GM19023 (cell line): ENCODE results near the gene CENPW.

Experiments used
- ATAC-seq: cut with Tn5 transposase; IDR thresholded peaks from one replicate; pipeline ENCODE4 v1.9.1; 2021; ENCODE audit warnings: mild to moderate bottlenecking, moderate library complexity; ENCODE audit not compliant: unreplicated experiment

The CENPW gene

DNA sequence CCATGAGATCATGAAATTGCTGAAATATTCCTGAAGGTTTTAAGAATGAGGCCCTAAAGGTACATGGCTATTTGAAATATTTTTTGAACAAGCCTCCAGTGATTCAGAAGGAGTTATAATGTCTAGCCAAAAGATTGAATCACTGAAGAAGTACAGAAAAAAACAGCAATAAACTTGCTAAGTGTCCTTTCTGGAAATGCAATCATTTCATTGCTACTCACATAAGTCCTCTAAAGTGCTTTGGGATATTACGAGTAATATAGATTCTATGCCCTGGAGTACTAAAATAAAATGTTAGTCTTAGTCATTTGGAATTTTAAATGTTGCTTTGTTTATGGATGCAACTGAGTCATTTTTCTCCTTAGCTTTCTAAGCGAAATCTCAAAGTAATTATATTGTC is 32.7 kb downstream of the CENPW start:
- no peak for ATAC-seq

DNA sequence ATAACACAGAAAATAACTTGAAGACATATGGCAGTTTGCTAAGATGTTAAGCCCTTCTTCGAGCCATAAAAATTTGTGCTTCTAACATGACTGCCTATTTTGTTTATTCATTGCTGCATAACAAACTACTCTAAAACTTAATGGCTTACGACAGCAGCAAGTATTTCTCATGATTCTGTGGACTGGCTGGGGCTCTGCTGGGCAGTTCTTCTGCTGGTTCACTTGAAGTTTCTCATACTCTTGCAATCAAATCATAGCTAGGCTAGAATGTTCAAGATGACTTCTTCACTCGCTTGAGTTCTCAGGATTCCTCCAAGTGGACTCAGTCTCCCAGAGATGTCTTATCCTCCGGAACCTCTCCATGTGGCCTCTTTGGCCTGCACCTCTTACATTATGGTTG is 33.4 kb downstream of the CENPW start:
- ATAC-seq = no peak

DNA sequence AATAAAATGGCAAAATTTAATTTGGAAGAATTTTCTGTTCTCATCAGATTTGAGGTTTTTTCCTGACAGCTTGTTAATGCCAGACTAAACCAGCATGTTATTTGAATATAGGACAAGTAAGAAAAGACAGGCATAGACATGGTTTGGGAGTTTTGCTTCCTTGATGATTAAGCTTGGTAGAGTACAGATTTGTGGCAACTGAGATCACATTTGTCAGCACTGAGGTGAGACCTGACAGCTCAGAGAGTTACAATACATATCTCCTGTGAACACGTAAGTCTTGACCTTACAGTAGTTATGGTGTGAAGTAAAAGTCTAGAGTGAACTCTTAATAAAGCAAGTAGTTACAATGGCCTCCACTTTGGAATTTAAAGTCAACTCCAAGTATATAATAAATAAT is 34.5 kb downstream of the CENPW start:
- ATAC-seq = no peak

DNA sequence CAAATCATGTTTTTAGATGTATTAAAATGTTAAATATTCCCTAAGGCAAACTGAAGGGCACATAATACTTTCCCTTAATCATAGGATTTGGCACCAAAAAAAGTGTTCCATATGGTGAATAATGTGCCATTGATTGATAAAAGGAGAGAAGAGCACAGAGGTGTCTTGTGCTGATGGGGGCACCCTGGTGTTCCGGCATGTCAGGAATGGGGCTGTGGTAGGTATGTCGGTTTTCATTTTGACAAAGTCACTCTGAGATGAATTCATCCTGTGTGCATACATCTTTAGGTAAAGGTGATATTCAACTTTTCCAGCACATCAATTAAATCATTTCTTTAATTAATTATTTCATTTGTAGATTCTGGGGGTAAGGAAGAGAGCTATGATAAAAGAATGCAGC is 36.8 kb downstream of the CENPW start:
- ATAC-seq = no peak

DNA sequence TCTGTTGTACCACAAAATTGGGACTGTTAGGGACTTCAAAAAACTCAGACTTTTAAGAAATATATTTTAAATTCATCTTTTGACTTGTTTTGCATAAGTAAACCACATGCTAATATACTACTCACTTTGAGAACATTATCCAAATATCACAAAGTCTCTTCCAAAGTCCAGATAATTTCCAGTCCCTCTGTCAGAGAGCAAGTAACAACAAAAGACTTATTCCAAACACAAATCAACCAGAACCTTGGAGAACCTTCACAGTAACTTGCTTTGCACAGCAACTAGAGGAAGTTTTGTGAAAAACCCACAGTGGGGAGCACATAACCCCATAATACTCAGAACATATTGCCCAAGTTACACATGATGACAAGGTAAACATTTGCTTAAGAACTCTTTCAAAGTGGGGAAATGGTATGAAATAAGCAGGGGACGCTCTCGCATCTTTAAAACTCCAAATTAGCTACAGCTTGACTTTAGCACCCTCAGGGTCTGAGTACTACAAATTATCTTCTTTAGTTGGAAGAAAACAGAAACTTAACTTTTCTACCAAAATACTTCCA is 37.8 kb downstream of the CENPW start:
- no peak for ATAC-seq

DNA sequence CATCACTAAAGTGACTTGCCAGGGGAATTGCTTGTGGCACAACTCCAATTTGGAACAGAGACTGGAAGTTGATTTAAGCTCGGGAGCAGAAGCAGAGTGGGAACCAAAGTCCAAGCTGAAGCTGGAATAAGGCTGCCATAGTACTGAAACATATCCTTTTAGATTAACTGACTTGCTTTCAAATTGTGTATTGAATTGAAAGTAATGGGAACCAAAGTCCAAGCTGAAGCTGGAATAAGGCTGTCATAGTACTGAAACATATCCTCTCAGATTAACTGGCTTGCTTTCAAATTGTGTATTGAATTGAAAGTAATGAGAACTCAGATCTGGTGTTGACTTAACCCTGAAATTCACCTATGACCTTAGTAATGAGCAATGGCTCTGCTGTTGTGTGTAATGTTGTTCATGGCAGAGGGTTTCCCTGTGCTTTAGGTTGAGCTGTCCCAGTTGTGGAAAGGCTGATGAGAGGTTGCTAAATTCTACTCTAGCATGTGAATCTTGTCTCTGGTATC is 40.2 kb downstream of the CENPW start:
- no peak for ATAC-seq

DNA sequence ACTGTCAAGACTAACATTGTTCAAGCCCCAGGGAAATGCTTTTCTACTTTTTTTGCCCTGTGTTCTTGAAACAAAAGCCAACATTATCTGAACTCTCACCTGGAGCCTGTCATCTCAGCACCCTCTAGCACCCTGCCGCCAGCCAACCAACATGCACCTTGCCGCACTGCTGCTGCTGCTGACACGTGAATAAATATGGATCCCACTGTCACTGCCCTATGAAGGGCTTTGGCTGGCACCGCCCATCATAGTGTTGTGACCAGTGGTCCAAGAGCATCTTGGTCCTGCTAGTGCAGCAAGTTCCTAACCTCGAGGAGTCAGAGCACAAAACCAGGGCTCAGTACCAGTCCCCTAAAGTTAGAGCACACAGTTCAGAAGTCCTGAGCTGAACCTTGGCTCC is 41.6 kb downstream of the CENPW start:
- no peak for ATAC-seq

DNA sequence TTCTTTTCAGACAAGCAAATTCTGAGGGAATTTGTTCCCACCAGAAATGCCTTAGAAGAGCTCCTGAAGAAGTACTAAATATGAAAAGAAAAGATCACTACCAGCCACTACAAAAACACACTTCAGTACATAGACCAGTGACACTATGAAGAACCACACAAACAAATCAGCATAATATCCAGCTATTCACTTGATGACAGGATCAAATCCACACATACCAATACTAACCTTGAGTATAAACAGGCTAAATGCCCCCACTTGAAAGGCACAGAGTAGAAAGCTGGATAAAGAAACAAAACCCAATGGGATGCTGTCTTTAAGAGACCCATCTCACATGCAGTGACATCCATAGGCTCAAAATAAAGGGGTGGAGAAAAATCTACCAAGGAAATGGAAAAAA is 43.3 kb downstream of the CENPW start:
- ATAC-seq = no peak

DNA sequence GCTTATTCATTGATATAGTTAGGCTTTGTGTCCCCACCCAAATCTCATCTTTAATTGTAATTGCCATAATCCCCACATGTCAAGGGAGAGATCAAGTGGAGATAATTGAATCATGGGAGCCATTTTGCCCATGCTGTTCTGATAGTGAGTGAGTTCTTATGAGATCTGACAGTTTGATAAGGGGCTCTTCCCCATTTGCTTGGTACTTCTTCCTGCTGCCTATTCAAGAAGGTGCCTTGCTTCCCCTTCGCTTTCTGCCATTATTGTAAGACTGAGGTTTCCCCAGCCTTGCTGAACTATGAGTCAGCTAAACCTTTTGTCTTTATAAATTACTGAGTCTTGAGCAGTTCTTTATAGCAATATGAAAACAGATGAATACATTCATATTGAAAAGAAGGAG is 45.6 kb downstream of the CENPW start:
- no peak for ATAC-seq

DNA sequence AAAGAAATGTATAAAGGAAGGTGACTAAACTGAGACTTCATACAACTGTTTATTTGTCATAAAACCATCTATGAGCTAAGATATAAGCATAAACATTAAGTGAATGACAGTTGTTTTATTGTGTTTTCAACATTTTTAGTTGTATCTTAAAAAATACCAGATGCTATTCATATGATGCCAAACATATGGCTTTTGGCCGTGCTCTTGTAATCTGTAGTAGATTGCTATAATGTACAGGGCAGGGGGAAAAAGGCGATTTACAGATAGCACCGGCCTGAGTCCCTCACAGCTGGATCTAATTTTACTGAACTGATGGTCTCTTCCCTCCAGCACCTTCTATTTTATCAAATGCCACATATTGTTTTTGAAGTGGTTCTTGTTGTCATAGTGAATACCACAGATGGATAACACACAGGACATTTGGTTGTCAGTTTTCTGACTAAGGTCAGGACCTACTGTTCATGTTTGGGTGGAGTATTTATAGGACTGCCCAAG is 48.2 kb downstream of the CENPW start:
- ATAC-seq = no peak

DNA sequence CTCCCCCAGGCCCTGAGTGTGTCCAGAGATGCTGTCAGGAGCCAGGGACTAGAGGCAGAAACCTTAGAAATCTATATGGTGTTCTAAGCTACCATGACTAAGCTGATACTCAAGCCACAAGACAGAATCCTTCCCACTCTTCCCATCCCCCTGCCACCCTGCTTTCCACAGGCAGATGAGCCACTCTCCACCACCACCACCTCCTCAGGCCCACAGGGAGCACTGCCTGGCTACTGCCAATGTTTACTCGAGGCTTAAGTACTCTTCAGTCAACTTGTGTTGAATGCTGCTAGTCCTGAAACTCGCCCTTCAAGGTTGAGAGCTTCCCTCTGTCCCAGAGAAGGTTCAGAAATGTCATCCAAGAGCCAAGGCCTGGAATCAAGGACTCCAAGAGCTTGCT is 56.2 kb downstream of the CENPW start:
- no peak for ATAC-seq
